NK-92 (cell line): ENCODE results near the gene SLAMF1.
"Not testable (repeated sequence)": the region's sequence is repeated elsewhere in the genome, so short reads cannot be mapped to it uniquely, and the experiment has no call there.

Experiments
- DNase-seq: peaks from one replicate; lab custom pipeline; 2025; ENCODE audit not compliant: unreplicated experiment; lab: John Stamatoyannopoulos, UW

The SLAMF1 gene

DNA sequence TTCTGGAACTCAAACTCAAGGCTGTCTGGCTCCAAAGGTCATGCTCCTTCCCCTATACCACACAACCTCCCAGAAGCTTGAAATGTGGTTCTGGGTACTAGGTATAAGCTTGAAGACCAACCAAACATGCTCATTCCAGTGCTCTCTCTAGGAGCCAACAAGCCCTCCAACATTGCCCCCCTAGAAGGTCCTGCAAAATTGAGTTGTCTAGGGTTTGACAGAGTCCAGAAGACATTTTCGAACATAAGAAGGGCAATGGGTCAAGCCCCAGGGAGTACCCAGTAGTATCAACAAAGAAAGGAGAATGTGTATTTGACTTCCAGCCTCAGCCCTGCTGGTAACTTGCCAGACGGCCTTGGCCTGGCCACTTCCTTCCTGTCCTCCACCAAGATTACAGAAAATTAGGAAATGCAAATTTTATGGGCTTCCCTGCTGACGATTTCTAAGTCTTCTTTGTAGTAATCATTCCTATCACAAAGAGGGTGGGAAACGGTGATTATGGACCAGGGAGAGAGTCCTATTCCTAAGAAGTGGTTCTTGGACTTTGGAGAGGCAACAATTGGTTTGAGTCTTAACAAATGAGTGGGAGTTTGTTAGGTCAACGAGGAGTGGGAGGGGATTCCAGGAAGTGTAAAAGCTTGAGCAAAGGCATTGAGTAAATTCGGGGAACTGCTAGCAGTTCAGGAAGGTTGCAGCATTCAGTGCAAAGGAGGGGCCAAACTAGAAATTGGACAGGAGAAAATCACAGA, 18.7 kb upstream of the SLAMF1 start:
- no peak for DNase-seq

DNA sequence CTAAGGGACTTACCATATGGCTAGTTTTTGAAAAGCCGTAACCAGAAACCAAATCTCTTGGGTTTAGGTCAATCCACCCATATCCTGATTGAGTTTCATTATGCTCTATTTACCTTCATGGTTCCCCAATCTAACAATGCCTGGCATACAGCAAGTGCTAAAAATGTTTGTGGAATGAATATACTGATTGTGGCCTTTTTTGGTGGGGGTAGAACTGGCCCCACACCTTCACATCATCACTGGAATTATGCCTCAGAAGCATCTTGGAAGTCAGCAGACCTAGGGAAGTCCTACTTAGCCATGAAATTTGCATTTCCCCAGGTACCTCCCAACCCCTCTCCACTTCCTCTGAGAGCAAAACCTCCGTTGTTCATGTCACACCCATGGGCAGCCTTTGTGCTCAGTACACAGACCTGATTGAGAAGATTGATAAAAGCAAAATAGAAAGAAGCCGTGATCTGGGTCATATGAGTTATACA, 17.8 kb upstream of the SLAMF1 start:
- no peak for DNase-seq

DNA sequence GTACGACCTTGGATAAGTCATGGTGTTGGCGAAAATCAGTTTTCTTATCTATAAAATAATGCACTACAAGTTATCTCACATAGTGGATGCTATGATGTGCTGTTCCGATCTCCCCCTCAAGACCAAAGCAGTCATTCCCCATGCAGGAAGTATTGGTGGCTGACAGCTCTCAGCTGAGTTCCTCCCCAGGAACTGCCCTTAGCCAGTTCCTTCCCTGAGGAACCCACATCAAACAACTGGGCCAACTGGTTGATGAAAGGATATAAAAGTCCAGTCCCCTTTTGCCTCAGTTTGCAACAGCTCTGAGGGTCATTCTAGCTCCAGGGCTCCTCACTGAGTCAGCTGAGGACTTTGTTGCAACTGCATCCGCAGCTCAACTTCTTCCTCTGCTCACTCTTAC, 16.1 kb upstream of the SLAMF1 start:
- DNase-seq, result no peak

DNA sequence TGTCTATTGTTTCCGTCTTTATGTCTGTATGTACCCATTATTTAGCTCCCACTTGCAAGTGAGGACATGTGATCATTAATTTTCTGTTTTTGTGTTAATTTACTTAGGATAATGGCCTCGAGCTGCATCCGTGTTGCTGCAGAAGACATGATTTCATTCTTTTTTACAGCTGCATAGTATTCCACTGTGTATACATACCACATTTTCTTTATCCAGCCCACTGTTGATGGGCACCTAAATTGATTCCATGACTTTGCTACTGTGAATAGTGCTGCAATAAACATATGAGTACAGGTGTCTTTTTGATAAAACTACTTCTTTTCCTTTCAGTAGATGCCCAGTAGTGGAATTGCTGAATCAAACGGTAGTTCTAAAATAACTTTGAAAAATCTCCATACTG, 12.7 kb upstream of the SLAMF1 start:
- no peak for DNase-seq

DNA sequence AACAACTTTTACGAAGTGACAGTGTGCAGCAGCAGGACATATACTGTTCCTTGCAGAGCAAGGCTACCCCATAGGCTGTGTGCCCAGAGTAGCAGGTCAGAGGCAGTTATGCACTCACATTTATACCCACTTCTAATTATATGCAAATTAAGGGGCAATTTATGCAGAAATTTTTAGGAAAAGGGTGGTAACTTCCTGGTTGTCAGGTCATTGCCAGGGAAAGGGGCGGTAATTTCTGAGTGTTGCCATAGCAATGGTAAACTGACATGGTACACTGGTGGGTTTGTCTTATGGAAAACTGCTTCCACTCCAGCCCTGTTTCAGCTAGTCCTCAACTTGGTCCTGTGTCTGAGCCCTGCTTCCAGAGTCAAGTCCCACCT, 12.0 kb upstream of the SLAMF1 start:
- DNase-seq, result no peak

DNA sequence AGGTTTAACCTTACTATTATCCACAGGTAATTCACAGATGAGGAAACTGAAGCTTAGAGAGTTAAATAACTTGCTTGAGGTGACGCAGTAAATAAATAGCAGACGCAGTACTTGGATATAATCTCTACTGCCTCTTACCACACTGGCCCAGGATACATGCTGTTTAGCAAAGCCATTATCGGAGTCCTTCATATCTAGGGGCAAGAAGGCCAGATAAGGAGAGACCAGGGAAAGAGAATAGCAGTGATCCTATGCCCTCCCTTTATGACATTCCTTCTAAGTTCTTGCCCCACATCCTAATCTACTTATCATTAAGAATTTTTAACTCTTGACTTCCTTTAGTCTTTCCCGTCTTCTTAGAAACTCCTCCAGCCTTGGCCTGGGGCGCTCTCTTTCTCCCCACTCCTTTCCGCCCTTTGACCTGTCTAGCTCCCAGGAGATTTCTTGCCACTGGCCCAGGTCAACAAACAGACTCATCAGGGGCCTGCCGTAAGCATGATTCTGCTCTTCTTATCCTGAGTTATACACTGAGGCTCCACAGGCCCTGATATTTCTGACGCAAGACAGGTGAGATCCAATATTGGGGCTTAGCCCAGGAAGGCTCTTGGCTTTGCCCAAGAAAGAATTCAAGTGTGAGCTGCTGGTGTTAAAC, 11.4 kb upstream of the SLAMF1 start:
- DNase-seq, result no peak

DNA sequence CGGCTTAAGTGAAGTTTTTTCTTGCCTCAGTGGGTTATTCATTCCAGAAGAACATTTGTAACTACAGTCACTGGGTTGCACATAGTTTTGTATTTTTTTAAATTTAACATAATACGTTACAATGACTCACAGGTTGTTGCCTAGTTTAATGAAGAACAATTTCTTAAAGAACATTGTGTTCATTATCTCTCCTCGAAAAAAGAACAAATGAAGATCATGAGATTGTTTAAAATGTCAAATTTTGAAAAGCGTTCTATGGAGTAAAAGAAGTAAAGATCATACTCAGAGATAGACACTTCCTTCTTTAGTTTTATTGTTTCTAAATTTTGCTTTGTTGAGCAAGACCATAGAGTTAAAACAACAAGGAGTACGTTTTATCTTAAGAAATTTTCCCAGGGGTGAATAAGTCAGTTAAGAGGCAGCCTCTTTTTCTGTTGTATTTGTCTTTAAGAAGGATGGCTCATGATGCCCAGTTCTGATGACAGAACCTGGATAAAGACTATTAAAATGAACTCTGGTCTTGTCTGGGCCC, 10.5 kb upstream of the SLAMF1 start:
- no peak for DNase-seq

DNA sequence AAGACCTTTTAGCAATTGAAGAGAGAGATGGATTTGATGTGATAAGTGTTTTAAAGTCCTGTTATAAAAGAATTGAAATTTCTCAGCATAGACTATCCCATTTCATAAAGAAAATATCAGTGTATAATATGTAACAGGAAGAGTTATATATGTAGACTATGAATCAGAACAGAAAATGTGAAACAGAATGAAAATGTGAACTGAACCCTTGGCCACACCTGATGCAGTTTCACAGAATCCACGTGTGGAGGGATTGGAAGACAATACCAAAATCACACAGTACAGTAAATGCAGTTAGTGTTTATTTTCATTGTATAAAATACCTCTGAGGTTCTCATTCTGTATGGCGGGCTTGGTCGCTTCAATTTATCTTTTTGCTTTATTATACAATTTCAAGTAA, 9.9 kb upstream of the SLAMF1 start:
- DNase-seq, result no peak

DNA sequence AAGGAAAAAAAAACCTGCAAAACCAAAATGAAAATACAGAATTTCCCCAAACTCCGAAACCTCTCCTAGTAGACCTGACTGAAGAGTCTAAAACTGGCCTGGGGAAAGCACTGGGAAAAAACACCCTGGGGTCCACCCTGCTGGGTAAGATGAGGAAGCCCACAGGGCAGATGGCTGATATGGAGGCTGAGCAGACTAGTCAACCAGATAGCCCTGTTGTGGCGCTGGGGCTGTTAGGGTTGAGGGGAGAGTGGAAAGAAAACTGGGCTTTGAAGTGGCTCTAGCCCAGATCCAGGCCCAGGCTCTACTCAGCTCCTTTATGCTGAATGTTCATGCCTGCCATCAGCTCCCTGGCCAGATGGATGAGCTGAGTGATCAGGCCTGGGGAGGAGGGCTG, 6.8 kb upstream of the SLAMF1 start:
- DNase-seq, result no peak

DNA sequence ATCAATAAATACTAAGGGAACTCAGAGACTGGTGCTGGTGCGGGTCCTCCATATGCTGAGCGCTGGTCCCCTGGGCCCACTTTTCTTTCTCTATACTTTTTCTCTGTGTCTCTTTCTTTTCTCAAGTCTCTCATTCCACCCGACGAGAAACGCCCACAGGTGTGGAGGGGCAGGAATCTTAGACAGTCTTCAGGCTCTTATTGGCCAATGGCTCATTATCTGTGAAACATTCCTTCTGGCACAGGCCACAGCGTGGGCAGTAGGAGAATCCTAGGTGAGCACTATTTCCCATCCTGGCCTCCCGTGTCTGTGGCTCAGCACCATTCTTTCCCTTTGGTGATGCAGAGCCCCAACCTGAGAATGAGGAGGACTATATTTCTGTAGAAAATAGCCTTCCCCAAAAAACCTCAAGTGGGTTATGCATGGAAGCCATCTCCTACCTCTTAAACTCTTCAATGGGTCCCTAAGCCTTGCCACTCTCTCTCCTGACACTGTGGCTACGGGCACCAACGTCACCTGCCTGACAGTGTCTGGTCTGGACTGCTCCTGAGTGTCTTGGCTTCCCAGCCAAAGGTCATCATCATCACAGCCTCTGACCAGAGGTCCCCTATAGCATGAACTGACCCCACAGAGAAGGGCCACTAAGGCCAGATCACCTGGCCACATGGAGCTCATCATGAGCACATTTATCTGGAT, 6.2 kb upstream of the SLAMF1 start:
- no peak for DNase-seq

DNA sequence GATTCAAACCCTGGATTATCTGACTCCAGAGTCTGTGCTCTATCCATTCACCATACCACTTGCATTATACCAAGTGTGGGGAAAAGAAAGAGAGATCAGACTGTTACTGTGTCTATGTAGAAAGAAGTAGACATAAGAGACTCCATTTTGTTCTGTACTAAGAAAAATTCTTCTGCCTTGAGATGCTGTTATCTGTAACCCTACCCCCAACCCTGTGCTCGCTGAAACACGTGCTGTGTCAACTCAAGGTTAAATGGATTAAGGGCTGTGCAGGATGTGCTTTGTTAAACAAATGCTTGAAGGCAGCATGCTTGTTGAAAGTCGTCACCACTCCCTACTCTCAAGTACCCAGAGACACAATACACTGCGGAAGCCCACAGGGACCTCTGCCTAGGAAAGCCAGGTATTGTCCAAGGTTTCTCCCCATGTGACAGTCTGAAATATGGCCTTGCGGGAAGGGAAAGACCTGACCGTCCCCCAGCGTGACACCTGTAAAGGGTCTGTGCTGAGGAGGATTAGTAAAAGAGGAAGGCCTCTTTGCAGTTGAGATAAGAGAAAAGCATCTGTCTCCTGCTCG, 5.3 kb upstream of the SLAMF1 start:
- not testable (repeated sequence) for DNase-seq

DNA sequence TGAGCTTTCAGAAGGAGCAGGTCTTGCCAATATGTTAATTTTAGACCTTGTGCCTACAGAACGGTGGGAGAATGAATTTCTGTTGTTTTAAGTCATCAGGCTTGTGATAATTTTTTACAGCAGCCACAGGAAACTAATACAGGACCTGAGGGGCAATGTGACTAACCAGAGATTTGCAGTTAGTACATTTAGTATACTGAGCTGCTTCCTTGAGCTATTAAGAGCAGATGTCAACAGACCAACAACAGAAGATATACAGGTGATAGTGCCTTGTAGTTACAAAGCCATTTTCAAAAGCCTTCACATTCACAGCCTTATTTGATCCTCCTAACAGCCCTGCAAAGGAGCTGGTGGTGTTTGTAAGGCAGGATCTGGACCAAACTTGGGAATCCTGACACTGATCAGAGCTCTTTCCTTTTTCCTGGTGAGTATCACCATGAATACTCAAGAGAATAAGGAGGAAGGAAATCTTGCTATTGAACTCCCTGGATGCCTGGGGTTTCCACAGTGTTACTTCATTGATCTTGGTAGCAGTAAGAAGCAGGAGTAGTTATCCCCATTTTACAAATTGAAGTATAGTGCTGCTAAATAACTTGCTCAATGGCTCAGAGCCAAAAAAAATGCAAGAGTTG, 4.7 kb upstream of the SLAMF1 start:
- no peak for DNase-seq

DNA sequence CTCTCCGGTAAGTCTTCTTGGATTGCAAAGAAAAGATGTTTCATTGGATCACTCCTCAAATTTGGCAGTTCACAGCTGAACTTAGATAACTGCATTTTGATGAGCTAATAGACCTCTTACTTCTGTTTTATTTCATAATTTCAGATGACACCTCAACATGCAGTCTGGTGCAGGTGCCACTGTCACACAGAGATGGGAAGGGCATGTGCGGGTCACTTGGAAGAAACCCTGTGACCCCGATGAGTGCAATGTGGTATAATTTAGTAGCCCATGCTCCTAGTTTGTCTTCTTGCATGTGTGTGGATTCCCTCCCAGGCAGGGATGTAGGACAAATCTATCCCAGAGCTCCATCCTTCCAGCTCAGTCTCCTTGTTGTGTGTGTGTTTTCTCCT, 481 bp upstream of the SLAMF1 start:
- no peak for DNase-seq

DNA sequence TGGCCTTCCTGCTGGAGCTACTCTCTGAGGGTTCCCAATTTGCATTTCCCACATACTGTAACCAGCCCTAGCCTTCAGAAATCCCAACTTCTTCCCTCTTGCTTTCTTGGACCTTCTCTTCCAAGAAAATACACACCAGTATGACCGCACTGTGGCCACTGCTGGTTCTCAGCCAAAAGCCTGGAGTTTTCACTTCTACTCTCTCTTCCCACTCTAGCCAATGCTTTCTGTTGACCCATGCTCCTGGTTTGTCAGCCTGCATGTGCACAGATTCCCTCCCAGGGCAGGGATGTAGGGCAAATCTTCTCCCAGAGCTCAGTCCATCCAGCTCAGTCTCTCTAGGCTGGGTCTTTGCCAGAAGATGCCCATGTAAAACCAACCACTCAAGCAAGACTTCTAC, 664 bp downstream of the SLAMF1 start:
- DNase-seq, result no peak

DNA sequence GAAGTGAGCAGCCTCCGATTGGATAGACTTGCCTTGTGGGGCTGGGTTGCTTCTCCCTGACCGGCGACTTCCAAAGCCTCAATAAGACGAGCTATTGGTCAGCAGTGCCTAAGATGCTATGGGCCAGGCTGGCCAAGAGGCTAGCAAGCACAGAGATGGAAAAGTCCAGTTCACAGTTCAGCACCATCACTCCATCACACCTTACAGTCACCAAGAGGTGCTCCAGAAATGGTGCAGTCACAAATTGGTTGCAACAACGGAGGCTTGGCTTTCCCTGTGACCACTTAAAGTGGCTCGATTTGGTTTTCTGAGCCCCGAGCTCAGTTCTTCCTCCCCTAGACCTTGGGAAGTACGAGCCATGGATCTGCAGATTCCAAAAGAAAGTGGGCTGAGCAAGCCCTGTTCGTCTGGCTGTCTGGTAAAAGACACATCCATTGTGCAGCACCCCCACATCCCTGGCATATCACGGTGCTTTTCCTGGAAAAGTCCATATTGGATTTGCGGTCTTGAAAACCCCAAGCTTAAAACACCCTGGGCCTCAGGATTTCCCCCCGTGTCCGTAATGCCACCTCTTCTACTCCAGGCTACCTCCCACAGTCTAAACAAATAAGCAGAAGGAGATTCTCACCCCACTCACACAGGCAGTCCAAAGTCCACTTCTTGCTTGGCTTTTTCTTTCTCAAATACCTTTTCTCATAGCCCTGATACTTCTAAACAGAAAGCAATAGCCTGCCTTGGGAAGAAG, 1.3 kb downstream of the SLAMF1 start:
- DNase-seq, result no peak

DNA sequence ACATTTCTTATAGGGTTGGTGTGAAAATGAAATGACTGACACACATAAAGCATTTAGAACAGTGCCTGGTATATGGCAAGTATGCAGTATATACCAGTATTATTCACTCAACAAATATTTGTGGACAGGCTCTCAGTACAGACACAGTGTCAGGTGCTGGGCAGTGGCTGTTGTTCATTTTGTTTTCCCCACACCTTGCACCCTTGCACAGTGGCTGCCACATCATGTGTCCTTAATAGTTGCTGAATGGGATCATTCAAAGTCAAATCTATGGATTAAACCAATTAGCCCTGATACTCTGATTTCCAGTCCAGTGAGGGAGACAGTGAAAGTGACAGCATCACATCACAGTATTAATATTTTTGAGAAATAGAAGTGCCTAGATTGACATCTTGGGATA, 2.4 kb downstream of the SLAMF1 start:
- no peak for DNase-seq

DNA sequence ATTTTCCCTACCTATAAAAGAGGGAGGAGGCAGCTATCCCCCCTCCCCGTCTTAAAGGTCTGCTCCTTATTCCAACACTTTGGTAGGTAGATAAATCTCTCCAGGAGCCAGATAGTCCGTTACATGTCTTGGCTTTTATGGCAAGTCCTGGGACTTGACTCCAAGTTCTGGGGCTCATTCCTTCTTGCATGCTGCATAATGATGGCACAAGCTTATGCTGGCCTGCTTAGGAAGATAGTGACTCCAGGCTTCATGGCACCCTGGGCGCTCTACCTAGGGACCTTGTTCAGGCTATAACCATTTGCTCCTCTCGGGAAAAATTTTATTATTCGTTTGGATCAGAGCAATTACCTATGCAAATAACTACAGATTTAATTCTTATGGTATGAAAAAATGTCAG, 3.7 kb downstream of the SLAMF1 start:
- DNase-seq, result no peak

DNA sequence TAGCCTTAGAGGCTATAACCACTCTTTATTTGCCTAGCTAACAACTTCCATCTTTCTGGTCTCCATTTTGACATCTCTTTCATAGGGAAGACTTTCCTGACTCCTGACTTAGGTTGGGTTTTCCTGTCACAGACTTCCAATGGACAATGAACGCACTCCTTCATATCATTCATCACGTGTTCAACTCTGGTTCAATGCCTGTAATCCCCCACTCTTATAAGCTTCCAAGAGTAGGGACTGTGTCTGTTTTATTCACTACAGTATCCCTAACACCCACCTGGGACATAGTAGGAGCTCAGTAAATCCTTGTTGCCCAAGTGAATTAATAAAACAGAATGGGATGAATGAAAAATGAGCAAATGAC, 4.6 kb downstream of the SLAMF1 start:
- no peak for DNase-seq

DNA sequence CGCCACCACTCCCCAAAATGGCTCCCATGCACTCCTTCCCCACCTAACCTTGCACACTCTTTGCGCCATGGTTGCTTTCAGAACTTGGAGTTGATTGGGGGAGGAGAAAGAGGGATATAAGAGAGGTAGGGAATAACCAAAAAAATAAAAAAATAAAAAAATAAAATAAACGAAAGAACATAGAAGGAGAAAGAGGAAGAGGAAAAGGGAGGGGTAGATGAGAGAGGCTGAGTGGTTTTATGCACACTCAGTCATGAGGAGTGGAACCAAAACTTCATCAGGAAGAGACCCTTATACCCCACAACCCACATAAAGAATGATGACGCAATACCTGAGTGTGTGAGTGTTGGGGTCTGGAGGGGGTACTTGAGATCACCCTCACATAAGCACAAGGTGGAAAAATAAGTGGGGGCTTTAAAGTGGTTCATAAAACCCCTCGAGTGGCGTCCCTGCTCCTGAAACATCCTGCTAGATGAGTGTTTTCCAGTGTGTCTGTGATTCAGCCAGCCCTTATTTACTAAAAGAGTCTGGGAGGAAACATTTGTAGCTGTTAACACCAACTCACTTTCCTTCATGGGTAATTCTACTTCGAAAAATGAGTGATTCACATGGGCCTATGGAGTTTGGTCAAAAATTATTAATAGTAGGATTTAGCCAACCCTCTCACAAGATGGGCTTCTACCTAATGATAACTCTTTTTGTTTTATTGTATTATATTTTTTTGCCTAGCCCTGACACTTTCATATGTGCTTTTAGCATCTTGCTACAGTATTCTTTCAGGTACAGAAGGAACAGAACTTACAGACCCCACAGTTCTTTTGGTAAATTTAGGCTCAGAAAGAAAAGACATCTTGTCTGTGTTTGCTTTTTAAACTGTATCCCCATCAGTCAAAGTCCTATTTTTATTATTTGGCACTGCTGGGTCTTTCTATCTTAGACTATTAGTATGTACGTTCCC, 5.2 kb downstream of the SLAMF1 start:
- no peak for DNase-seq
